K562 (cell line): ENCODE data around the gene MLST8. TPM values are rescaled to one million over a fixed set of nuclear protein-coding genes. Genes with fewer than 3 reads are reported as not detected.
A peak's percentile ranks its signal among the peaks of the same experiment; 100 is the strongest.

ENCODE experiments used
- ARID2 ChIP-seq: fragments of 450-650 bp; IDR thresholded peaks from 2 replicates; pipeline ENCODE4 v1.6.1; 2017; ENCODE audit warnings: antibody characterized with exemption, mild to moderate bottlenecking
- EGR1 ChIP-seq: fragments of 450-650 bp; conservative IDR thresholded peaks from 2 replicates; pipeline ENCODE4 v1.6.1; 2017; ENCODE audit warnings: mild to moderate bottlenecking
- HNRNPLL ChIP-seq: fragments of 200-400 bp; formaldehyde crosslinking; IDR thresholded peaks from 2 replicates; pipeline ENCODE4 v1.6.1; 2017; ENCODE audit warnings: low read length, low read depth, mild to moderate bottlenecking; ENCODE audit not compliant: poor library complexity, severe bottlenecking
- JUNB ChIP-seq: fragments of 450-650 bp; formaldehyde crosslinking; conservative IDR thresholded peaks from 2 replicates; pipeline ENCODE4 v1.4.0; 2020; ENCODE audit warnings: mild to moderate bottlenecking
- KDM2B ChIP-seq: fragments of 250-450 bp; sonication (Bioruptor Pico); IDR thresholded peaks from 2 replicates; pipeline ENCODE4 v1.8.0; 2021; ENCODE audit warnings: mild to moderate bottlenecking, moderate library complexity
- KDM4B ChIP-seq, 2 experiments: fragments of 450-650 bp in 1 of 2; sonication (generic) in 1 of 2; IDR thresholded peaks; 2 replicates each; pipeline ENCODE4 v1.6.1; 2016 to 2017; ENCODE audit warnings: borderline replicate concordance in 2 of 2, antibody characterized with exemption in 1 of 2, low read depth in 1 of 2, mild to moderate bottlenecking in 1 of 2
- PCBP1 ChIP-seq: fragments of 200-400 bp; formaldehyde crosslinking; IDR thresholded peaks from 2 replicates; pipeline ENCODE4 v1.6.1; 2018; ENCODE audit warnings: mild to moderate bottlenecking, low read depth, low read length; ENCODE audit not compliant: poor library complexity, severe bottlenecking
- PURB ChIP-seq: sonication (generic); formaldehyde crosslinking; IDR thresholded peaks from 2 replicates; pipeline ENCODE4 v1.9.0; 2021; ENCODE audit warnings: low read depth, mild to moderate bottlenecking, missing genetic modification reagents
- ZC3H4 ChIP-seq: sonication (generic); formaldehyde crosslinking; IDR thresholded peaks from 2 replicates; pipeline ENCODE4 v1.9.0; 2021; ENCODE audit warnings: missing genetic modification reagents, borderline replicate concordance
- ZFPM2 ChIP-seq: fragments of 250-450 bp; sonication (Bioruptor Pico); IDR thresholded peaks from 2 replicates; pipeline ENCODE4 v1.5.1; 2022; ENCODE audit warnings: mild to moderate bottlenecking
- ZNF217 ChIP-seq: sonication (generic); formaldehyde crosslinking; IDR thresholded peaks from 2 replicates; pipeline ENCODE4 v1.8.0; 2022; ENCODE audit warnings: mild to moderate bottlenecking, missing genetic modification reagents
- polyA plus RNA-seq, 8 experiments: library from polyadenylated mRNA; depleted of rRNA in 4 of 8; stranded (reverse) in 5 of 8; unstranded in 3 of 8; fragments of >200 nt; fragmentation: Nextera tagmentation in 2 of 8; fragmentation: Illumina TruSeq in 1 of 8; extraction: Ambion mirVana in 2 of 8; extraction: Trizol in 1 of 8; gene quantifications; 2 replicates each; pipeline versions ENCODE4 v1.2.1 to v1.2.3, GENCODE V29; 2011 to 2014; ENCODE audit warnings: inconsistent platforms in 1 of 8, missing spikeins in 1 of 8
- total RNA-seq, 7 experiments: library from RNA; depleted of rRNA in 6 of 7; stranded (reverse); fragments of >200 nt in 6 of 7; fragmentation: Illumina TruSeq in 2 of 7; extraction: Trizol in 2 of 7; gene quantifications; 2 replicates each; pipeline versions ENCODE4 v1.2.1 to v1.2.3, GENCODE V29; 2011 to 2021; ENCODE audit warnings: low replicate concordance in 1 of 7
- TF ChIP-seq, protein P1 (sequence below): sonication (generic); formaldehyde crosslinking; IDR thresholded peaks from 2 replicates; pipeline ENCODE4 v1.8.1; 2023; ENCODE audit warnings: mild to moderate bottlenecking, missing genetic modification reagents, moderate library complexity
- TF ChIP-seq, protein P2 (sequence below): sonication (generic); formaldehyde crosslinking; IDR thresholded peaks from 2 replicates; pipeline ENCODE4 v1.8.0; 2022; ENCODE audit warnings: mild to moderate bottlenecking, low read depth, missing genetic modification reagents
- TF ChIP-seq, protein P3 (sequence below): sonication (generic); formaldehyde crosslinking; IDR thresholded peaks from 2 replicates; pipeline ENCODE4 v1.8.1; 2023; ENCODE audit warnings: mild to moderate bottlenecking, missing genetic modification reagents
- TF ChIP-seq, protein P4 (sequence below), 2 experiments: IDR thresholded peaks; 2 replicates each; pipeline ENCODE4 v1.6.1; 2012; ENCODE audit warnings: improper control_type of control experiment in 2 of 2, low read depth in 2 of 2, low read length in 2 of 2, borderline replicate concordance in 1 of 2
- TF ChIP-seq, protein P5 (sequence below): fragments of 450-650 bp; formaldehyde crosslinking; IDR thresholded peaks from 2 replicates; pipeline ENCODE4 v1.4.0; 2020; ENCODE audit warnings: mild to moderate bottlenecking, moderate library complexity

MLST8 gene
- total and polyA plus RNA-seq, 9 of the 15 experiments (the other 6 are each of a cell fraction or from before 2014, with no cell fraction given): 1.5 to 116 (median 43.3) TPM

DNA sequence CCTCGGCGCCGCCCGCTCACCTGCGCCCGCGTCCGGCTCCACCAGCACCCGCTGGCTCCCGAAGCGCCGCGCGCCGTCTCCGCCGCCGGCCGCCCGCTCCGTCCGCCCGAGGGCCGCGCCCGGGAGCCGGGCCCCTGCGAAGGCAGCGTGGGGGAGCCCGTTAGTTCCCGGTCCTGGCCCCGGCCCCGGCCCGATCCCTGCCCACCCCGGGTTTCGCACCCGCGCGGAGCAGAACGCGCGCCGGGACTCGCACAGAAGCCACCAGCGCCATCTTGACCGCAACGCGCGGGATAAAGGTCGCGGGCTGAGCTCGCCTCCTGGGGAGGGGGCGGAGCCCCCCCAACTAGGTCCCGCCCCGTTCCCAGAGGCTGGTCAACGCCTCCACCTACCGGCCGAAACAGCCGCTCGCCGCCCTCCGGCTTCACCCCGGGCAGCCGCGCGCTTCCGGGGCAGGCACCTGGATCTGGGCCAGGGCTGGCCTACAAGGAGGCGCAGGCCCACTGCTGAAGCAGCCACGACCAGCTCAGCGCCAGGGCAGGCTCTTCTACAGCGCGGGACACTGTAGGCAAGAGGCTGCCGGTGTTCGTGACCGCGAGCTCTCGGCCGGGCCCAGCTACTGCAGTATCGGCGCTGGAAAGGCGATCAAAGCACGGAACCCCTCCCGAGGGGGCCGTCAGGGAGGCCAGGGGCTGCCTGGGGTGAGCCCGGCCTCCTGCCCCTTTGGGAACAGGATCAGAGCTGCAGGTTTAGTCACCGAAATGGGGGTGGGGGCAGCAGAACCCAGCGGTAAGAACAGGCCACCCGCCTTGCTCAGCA, 46.2 kb downstream of the MLST8 start, which contains the start of gene ECI1 (continued):
- TF ChIP-seq KDM2B (CRISPR knock-in tag) (peak; percentile 46; the same call in 1 of the 2 replicates), PURB (CRISPR knock-in tag) (no peak), HNRNPLL (peak; percentile 38), ZFPM2 (CRISPR knock-in tag) (no peak), ZC3H4 (CRISPR knock-in tag) (peak; percentile 76; the same call in 1 of the 2 replicates), EGR1 (peak; percentile 76), ARID2 (0 out of 2 replicates have a peak, but pooled peaks have one; percentile 16), JUNB (CRISPR knock-in tag) (no peak), ZNF217 (CRISPR knock-in tag) (no peak), KDM4B (IDR thresholded peaks at IDR 0.05; ENCODE audit: borderline replicate concordance in 2 of 2, low read depth in 1 of 2) (peak in 1 of 2 experiments; percentile 66; a peak in 1 of 4 replicates), PCBP1 (peak; percentile 94)
- TF ChIP-seq, protein P1, sequence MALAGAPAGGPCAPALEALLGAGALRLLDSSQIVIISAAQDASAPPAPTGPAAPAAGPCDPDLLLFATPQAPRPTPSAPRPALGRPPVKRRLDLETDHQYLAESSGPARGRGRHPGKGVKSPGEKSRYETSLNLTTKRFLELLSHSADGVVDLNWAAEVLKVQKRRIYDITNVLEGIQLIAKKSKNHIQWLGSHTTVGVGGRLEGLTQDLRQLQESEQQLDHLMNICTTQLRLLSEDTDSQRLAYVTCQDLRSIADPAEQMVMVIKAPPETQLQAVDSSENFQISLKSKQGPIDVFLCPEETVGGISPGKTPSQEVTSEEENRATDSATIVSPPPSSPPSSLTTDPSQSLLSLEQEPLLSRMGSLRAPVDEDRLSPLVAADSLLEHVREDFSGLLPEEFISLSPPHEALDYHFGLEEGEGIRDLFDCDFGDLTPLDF (CRISPR knock-in tag): peak; percentile 60; the same call in 1 of the 2 replicates
- TF ChIP-seq, protein P2, sequence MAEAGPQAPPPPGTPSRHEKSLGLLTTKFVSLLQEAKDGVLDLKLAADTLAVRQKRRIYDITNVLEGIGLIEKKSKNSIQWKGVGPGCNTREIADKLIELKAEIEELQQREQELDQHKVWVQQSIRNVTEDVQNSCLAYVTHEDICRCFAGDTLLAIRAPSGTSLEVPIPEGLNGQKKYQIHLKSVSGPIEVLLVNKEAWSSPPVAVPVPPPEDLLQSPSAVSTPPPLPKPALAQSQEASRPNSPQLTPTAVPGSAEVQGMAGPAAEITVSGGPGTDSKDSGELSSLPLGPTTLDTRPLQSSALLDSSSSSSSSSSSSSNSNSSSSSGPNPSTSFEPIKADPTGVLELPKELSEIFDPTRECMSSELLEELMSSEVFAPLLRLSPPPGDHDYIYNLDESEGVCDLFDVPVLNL: 0 out of 2 replicates have a peak, but pooled peaks have one; percentile 8
- TF ChIP-seq, protein P3, sequence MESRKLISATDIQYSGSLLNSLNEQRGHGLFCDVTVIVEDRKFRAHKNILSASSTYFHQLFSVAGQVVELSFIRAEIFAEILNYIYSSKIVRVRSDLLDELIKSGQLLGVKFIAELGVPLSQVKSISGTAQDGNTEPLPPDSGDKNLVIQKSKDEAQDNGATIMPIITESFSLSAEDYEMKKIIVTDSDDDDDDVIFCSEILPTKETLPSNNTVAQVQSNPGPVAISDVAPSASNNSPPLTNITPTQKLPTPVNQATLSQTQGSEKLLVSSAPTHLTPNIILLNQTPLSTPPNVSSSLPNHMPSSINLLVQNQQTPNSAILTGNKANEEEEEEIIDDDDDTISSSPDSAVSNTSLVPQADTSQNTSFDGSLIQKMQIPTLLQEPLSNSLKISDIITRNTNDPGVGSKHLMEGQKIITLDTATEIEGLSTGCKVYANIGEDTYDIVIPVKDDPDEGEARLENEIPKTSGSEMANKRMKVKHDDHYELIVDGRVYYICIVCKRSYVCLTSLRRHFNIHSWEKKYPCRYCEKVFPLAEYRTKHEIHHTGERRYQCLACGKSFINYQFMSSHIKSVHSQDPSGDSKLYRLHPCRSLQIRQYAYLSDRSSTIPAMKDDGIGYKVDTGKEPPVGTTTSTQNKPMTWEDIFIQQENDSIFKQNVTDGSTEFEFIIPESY (CRISPR knock-in tag): peak; percentile 66
- TF ChIP-seq, protein P4, sequence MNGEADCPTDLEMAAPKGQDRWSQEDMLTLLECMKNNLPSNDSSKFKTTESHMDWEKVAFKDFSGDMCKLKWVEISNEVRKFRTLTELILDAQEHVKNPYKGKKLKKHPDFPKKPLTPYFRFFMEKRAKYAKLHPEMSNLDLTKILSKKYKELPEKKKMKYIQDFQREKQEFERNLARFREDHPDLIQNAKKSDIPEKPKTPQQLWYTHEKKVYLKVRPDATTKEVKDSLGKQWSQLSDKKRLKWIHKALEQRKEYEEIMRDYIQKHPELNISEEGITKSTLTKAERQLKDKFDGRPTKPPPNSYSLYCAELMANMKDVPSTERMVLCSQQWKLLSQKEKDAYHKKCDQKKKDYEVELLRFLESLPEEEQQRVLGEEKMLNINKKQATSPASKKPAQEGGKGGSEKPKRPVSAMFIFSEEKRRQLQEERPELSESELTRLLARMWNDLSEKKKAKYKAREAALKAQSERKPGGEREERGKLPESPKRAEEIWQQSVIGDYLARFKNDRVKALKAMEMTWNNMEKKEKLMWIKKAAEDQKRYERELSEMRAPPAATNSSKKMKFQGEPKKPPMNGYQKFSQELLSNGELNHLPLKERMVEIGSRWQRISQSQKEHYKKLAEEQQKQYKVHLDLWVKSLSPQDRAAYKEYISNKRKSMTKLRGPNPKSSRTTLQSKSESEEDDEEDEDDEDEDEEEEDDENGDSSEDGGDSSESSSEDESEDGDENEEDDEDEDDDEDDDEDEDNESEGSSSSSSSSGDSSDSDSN (IDR thresholded peaks at IDR 0.05; ENCODE audit: borderline replicate concordance in 1 of 2, low read depth in 2 of 2, low read length in 2 of 2): peak; percentile 12 to 60; a peak in 2 of 4 replicates
- TF ChIP-seq, protein P5, sequence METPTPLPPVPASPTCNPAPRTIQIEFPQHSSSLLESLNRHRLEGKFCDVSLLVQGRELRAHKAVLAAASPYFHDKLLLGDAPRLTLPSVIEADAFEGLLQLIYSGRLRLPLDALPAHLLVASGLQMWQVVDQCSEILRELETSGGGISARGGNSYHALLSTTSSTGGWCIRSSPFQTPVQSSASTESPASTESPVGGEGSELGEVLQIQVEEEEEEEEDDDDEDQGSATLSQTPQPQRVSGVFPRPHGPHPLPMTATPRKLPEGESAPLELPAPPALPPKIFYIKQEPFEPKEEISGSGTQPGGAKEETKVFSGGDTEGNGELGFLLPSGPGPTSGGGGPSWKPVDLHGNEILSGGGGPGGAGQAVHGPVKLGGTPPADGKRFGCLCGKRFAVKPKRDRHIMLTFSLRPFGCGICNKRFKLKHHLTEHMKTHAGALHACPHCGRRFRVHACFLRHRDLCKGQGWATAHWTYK (CRISPR knock-in tag): 0 out of 2 replicates have a peak, but pooled peaks have one; percentile 14
